Neural crest cell (in vitro differentiated cells): ENCODE data around the gene RUNX1. TPM values are rescaled to one million over a fixed set of nuclear protein-coding genes. Genes with fewer than 3 reads are reported as not detected.

Experiments used
- DNase-seq: peaks from one replicate; pipeline ENCODE4 v3.0.0; 2021; ENCODE audit warnings: low read depth, mixed read lengths, low spot score
- H3K27ac Mint-ChIP-seq: one replicate; pipeline ENCODE4 v1.8.0; 2021; ENCODE audit warnings: mild to moderate bottlenecking, mixed read lengths; ENCODE audit not compliant: unreplicated experiment
- H3K27me3 Mint-ChIP-seq: 2 replicates; pipeline ENCODE4 v1.8.0; 2021; ENCODE audit warnings: low read depth, mild to moderate bottlenecking, mixed read lengths
- H3K36me3 Mint-ChIP-seq: 2 replicates; pipeline ENCODE4 v1.8.0; 2021; ENCODE audit warnings: low read depth, mild to moderate bottlenecking, mixed read lengths
- H3K4me1 Mint-ChIP-seq: 2 replicates; pipeline ENCODE4 v1.8.0; 2021; ENCODE audit warnings: mixed read lengths
- H3K4me3 Mint-ChIP-seq: one replicate; pipeline ENCODE4 v1.8.0; 2021; ENCODE audit warnings: mild to moderate bottlenecking, mixed read lengths
- H3K9me3 Mint-ChIP-seq: 2 replicates; pipeline ENCODE4 v1.8.0; 2021; ENCODE audit warnings: mixed read lengths
- CTCF ChIP-seq: fragments of 200-600 bp; sonication (generic); conservative IDR thresholded peaks from 2 replicates; pipeline ENCODE4 v1.5.0; 2021; ENCODE audit warnings: antibody characterized with exemption, mild to moderate bottlenecking
- total RNA-seq: library from RNA; stranded (reverse); gene quantifications from 2 replicates; pipeline ENCODE4 v1.2.1, GENCODE V29; 2021

RUNX1 gene
- total RNA-seq, 1 donor from 2014 or later: 0.63 TPM

DNA sequence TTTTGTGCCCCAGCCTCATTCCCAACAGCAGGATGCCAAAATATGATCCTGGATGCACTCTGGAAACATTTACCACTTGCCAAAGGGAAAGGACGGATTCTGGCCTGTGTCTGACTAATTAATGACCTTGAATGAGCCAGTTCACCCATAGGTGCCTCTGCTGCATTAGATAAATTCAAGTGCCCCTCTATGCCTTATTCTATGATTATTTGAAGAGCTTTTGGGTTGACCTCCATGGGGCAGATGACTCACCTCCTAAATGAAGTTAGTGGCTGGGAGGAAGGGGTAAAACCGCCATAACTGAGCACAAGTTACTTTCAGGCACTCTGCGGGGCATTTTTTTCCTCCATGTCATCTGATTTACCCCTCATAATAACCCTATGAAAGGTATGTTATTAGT lies 282.2 kb downstream of the RUNX1 start:
- TF ChIP-seq CTCF: no peak
- H3K4me1 Mint-ChIP-seq: peaks cover 5% of the 10 kb centered on the region
- H3K27me3 Mint-ChIP-seq: no peaks in the 10 kb centered on the region
- no peak overlapping the region for H3K27ac Mint-ChIP-seq
- H3K9me3 Mint-ChIP-seq: peaks cover 2% of the 10 kb centered on the region
- no peaks in the 10 kb centered on the region for H3K36me3 Mint-ChIP-seq
- H3K4me3 Mint-ChIP-seq: no peak overlapping the region
- DNase-seq: no peak

DNA sequence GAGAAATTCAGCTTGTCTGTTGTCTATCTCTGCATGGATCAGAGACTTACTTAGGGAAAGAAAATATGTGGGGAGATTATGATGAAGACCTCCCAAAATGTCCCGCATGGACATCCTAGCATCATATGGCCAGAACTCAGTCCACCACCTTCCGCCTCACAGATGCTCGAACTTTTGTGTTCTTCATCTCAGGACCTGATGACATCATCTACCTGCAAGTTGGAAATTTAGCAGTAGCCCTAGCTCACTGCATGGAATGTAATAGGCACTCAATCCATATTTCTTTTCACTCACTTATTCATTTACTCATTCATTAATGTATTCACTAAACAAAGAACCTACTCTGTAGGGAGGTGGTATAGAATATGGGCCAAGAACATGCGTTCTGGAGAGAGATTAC lies 283.5 kb downstream of the RUNX1 start:
- peaks cover 5% of the 10 kb centered on the region for H3K9me3 Mint-ChIP-seq
- no peaks in the 10 kb centered on the region for H3K36me3 Mint-ChIP-seq
- H3K27me3 Mint-ChIP-seq: no peaks in the 10 kb centered on the region
- H3K4me1 Mint-ChIP-seq: no peaks in the 10 kb centered on the region
- TF ChIP-seq CTCF: no peak
- no peak overlapping the region for H3K27ac Mint-ChIP-seq
- H3K4me3 Mint-ChIP-seq: no peak overlapping the region
- DNase-seq: no peak

- H3K4me1 Mint-ChIP-seq: no peaks in the 10 kb centered on the region
- H3K27me3 Mint-ChIP-seq: no peaks in the 10 kb centered on the region
- H3K27ac Mint-ChIP-seq: no peak overlapping the region
- H3K4me3 Mint-ChIP-seq: no peak overlapping the region
- no peak for TF ChIP-seq CTCF
- no peaks in the 10 kb centered on the region for H3K36me3 Mint-ChIP-seq
- peaks cover 5% of the 10 kb centered on the region for H3K9me3 Mint-ChIP-seq
- no peak for DNase-seq
Observed at GRCh38 chr21:34764715-34765284, 284.3 kb downstream of the RUNX1 start.

- no peak for TF ChIP-seq CTCF
- H3K4me3 Mint-ChIP-seq: no peak overlapping the region
- H3K27me3 Mint-ChIP-seq: no peaks in the 10 kb centered on the region
- no peak for DNase-seq
- no peak overlapping the region for H3K27ac Mint-ChIP-seq
- H3K9me3 Mint-ChIP-seq: peaks cover 5% of the 10 kb centered on the region
- H3K4me1 Mint-ChIP-seq: no peaks in the 10 kb centered on the region
- no peaks in the 10 kb centered on the region for H3K36me3 Mint-ChIP-seq
Observed at GRCh38 chr21:34762786-34763185, 286.3 kb downstream of the RUNX1 start.

DNA sequence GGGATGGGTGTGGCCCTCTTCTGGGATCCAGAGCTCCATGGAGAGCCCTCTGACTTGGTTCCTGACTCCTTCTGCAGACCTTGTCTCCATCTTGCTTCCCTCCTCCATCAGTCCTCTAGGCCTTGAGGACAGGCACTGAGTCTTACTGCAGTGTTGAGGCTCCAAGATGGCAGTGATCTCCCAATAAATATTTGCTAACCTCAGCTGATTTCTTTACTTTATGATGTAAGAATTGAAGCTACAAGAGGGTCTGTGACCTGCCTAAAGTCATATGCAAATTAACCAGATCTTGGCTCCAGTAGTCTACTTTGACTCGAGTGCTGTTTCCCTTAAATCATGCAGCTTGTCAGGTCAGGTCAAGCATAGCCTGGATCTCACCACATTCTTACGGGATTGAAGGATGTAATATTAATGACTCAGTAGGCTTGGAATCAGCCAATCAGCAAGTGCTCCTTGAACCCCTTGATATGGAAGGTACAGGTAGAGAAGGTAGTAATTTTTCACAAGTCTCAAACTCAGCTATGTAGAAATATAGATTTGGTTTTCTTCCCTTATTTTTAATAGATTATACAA lies 287.3 kb downstream of the RUNX1 start:
- Mint-ChIP-seq H3K4me1 (no peaks in the 10 kb centered on the region), H3K27ac (no peak overlapping the region), H3K9me3 (peaks cover 5% of the 10 kb centered on the region), H3K4me3 (no peak overlapping the region), H3K27me3 (no peaks in the 10 kb centered on the region), H3K36me3 (no peaks in the 10 kb centered on the region)
- TF ChIP-seq CTCF: no peak
- no peak for DNase-seq
